ENCODE measurements around the gene DNAJC27.

DNAJC27 gene

GRCh38 chr2:24894750-24895149 is 77.0 kb downstream of the DNAJC27 start:
- H3K27me3 ChIP-seq (ENCODE audit: control insufficient read depth, insufficient read depth, low read length, poor library complexity, severe bottlenecking), result no peaks in the 10 kb centered on the region
- H3K4me1 ChIP-seq (ENCODE audit: control insufficient read depth, insufficient read depth, low read length), result peaks cover 9% of the 10 kb centered on the region
- WGBS, 2 experiments, result 73 to 85% methylated on average over 1 to 3 of the region's 3 CpGs
- no peaks in the 10 kb centered on the region for H3K9me3 ChIP-seq (ENCODE audit: control insufficient read depth, low read length)
- H3K36me3 ChIP-seq (ENCODE audit: control insufficient read depth, insufficient read depth, low read length), result peaks cover 3% of the 10 kb centered on the region
- no peak overlapping the region for H3K4me3 ChIP-seq (ENCODE audit: insufficient read depth, low read depth, low read length)
- H3K27ac ChIP-seq (ENCODE audit: insufficient read depth, low read depth, low read length, poor library complexity, severe bottlenecking), result no peak overlapping the region

DNA sequence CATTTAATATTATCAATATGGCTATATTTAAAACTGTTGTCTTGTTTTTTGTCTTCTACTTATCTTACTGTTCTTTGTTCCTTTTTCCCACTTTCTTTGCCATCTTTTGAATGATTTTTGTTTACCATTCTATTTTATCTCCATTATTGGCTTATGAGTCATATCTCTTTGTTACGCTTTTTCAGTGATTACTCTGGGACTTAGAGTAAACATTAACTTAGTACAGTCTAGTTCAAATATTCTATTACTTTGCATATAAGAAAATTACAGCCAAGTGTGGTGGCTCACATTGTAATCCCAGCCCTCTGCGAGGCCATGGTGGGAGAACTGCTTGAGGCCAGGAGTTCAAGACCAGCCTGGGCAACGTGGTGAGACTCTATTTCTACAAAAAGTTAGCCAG is 77.8 kb downstream of the DNAJC27 start:
- H3K9me3 ChIP-seq (ENCODE audit: control insufficient read depth, low read length), result no peaks in the 10 kb centered on the region
- WGBS, 2 experiments, result 94% methylated on average over 2 to 3 of the region's 3 CpGs
- no peak overlapping the region for H3K4me3 ChIP-seq (ENCODE audit: insufficient read depth, low read depth, low read length)

More for the DNA sequence above, 77.8 kb downstream of the DNAJC27 start:
- peaks cover 3% of the 10 kb centered on the region for H3K36me3 ChIP-seq (ENCODE audit: control insufficient read depth, insufficient read depth, low read length)
- no peaks in the 10 kb centered on the region for H3K27me3 ChIP-seq (ENCODE audit: control insufficient read depth, insufficient read depth, low read length, poor library complexity, severe bottlenecking)
- peaks cover 9% of the 10 kb centered on the region for H3K4me1 ChIP-seq (ENCODE audit: control insufficient read depth, insufficient read depth, low read length)
- no peak overlapping the region for H3K27ac ChIP-seq (ENCODE audit: insufficient read depth, low read depth, low read length, poor library complexity, severe bottlenecking)
